ENCODE data around the gene YPEL1. TPM values are rescaled to one million over a fixed set of nuclear protein-coding genes. Genes with fewer than 3 reads are reported as not detected.

Gene YPEL1
- total and polyA plus RNA-seq, 2 of the 8 experiments (the other 6 are each of a cell fraction or from before 2014, with no cell fraction given), result 6.0 to 6.7 TPM

- TF ChIP-seq RNF2 (IDR thresholded peaks at IDR 0.05; ENCODE audit: borderline replicate concordance, low read depth, low read length, missing control alignments, poor library complexity, severe bottlenecking), result no peak
- TF ChIP-seq PHF8 (conservative IDR thresholded peaks at IDR 0.05; ENCODE audit: low read depth, low read length), result no peak; the same call in 1 of the 2 replicates
- TF ChIP-seq SAP30 (IDR thresholded peaks at IDR 0.05; ENCODE audit: insufficient read depth, insufficient replicate concordance, low read length), result no peak
- TF ChIP-seq JUND (IDR thresholded peaks at IDR 0.05; ENCODE audit: low read length), result no peak
- peak in 1 of 2 experiments; percentile 55; a peak in 1 of 3 replicates for TF ChIP-seq POLR2A (IDR thresholded peaks at IDR 0.05; ENCODE audit: control extremely low read depth in 1 of 2, low read depth in 2 of 2, low read length in 2 of 2)
- peak; percentile 11 for TF ChIP-seq ASH2L (IDR thresholded peaks at IDR 0.05; ENCODE audit: low read length)
- TF ChIP-seq MAX (IDR thresholded peaks at IDR 0.05), result 0 out of 2 replicates have a peak, but pooled peaks have one; percentile 19
- no peak for TF ChIP-seq CBX8 (IDR thresholded peaks at IDR 0.05; ENCODE audit: borderline replicate concordance, low read depth, low read length)
- TF ChIP-seq TCF12 (IDR thresholded peaks at IDR 0.05; ENCODE audit: low read depth, low read length), result no peak
- TF ChIP-seq SP4 (IDR thresholded peaks at IDR 0.05; ENCODE audit: low read length), result no peak
- no peak for TF ChIP-seq JUN (IDR thresholded peaks at IDR 0.05; ENCODE audit: low read depth, low read length)
- peak; percentile 3; the same call in 1 of the 2 replicates for TF ChIP-seq TAF1 (IDR thresholded peaks at IDR 0.05; ENCODE audit: low read depth, low read length)
- no peak for TF ChIP-seq SUZ12 (IDR thresholded peaks at IDR 0.05; ENCODE audit: low read length)
- no peak for TF ChIP-seq GABPA (IDR thresholded peaks at IDR 0.05; ENCODE audit: borderline replicate concordance, insufficient read depth, low read length)
- peak; percentile 90 for TF ChIP-seq TEAD4 (IDR thresholded peaks at IDR 0.05; ENCODE audit: low read depth, low read length)
- no peak; the same call in 1 of the 2 replicates for TF ChIP-seq POLR2AphosphoS5 (IDR thresholded peaks at IDR 0.05; ENCODE audit: low read depth, low read length)
- no peak for TF ChIP-seq CHD1 (IDR thresholded peaks at IDR 0.05; ENCODE audit: low read depth, low read length)
- no peak for TF ChIP-seq RFX5 (IDR thresholded peaks at IDR 0.05; ENCODE audit: borderline replicate concordance, low read depth, low read length)
- no peak for TF ChIP-seq RAD21 (IDR thresholded peaks at IDR 0.05 in 1 of 2, conservative IDR thresholded peaks at IDR 0.05 in 1 of 2; ENCODE audit: low read depth in 2 of 2, low read length in 2 of 2)
- TF ChIP-seq NANOG (IDR thresholded peaks at IDR 0.05; ENCODE audit: insufficient read depth, low read depth, low read length, poor library complexity, severe bottlenecking), result no peak
Measured at GRCh38 chr22:21652547-21653545, 82.7 kb downstream of the YPEL1 start (continued).

All from H1 (cell line).